ENCODE measurements around the gene DCLRE1C.
"Not testable (repeated sequence)": the region's sequence is repeated elsewhere in the genome, so short reads cannot be mapped to it uniquely, and the experiment has no call there.

GRCh38 chr10:14864871-14865270 is 89.0 kb downstream of the DCLRE1C start:
- TF ChIP-seq EZH2 (IDR thresholded peaks at IDR 0.05; ENCODE audit: insufficient read depth, poor library complexity, severe bottlenecking); EZH2phosphoT487 (IDR thresholded peaks at IDR 0.05; ENCODE audit: insufficient read depth, low read depth): not testable (repeated sequence)

Data from GM23248 (cell line).